IMR-90 (cell line): ENCODE results near the gene ZNF525. TPM values are rescaled to one million over a fixed set of nuclear protein-coding genes. Genes with fewer than 3 reads are reported as not detected.
A peak's percentile ranks its signal among the peaks of the same experiment; 100 is the strongest.

ENCODE experiments used
- ATAC-seq: fragments of 200-7000 bp; cut with Tn5 transposase; 2 replicates; pipeline ENCODE4 v1.9.1; 2020; ENCODE audit warnings: low read depth, mild to moderate bottlenecking, moderate library complexity
- BruUV-seq: library from RNA; stranded (reverse); fragments of 400-500 nt; replicated peaks from 2 replicates; lab custom pipeline; 2021; lab: Mats Ljungman, UMichigan
- CTCF ChIA-PET: fragments of 300-600 bp; formaldehyde crosslinking; extraction: SDS; loops from one replicate; lab custom pipeline; 2021; ENCODE audit warnings: antibody characterized with exemption; lab: Yijun Ruan, JAX
- POLR2A ChIA-PET: fragments of 300-600 bp; sonication (Branson Sonifier 250); formaldehyde crosslinking; loops from one replicate; lab custom pipeline; 2022; ENCODE audit warnings: antibody characterized with exemption; ENCODE audit not compliant: unreplicated experiment; lab: Charles Lee
- DNase-seq: peaks from one replicate; pipeline ENCODE4 v3.0.0; 2013
- H2AFZ ChIP-seq: replicated peaks from 2 replicates; pipeline ENCODE3; 2013; ENCODE audit warnings: low read length, mild to moderate bottlenecking; ENCODE audit not compliant: poor library complexity
- H2AK5ac ChIP-seq: 2 replicates; pipeline ENCODE4 v1.6.1; 2013; ENCODE audit warnings: low read depth, low read length, inconsistent platforms
- H2AK9ac ChIP-seq: replicated peaks from 2 replicates; pipeline ENCODE3; 2013; ENCODE audit warnings: mild to moderate bottlenecking, low read depth, low read length, moderate library complexity; ENCODE audit not compliant: poor library complexity
- H2BK120ac ChIP-seq: 2 replicates; pipeline ENCODE4 v1.6.1; 2013; ENCODE audit warnings: low read depth, low read length, inconsistent platforms
- H2BK15ac ChIP-seq: 3 replicates; pipeline ENCODE4 v1.6.1; 2013; ENCODE audit warnings: low read depth, low read length, inconsistent platforms
- H2BK20ac ChIP-seq: 2 replicates; pipeline ENCODE4 v1.6.1; 2013; ENCODE audit warnings: low read depth, mild to moderate bottlenecking, inconsistent platforms, low read length, moderate library complexity
- H2BK5ac ChIP-seq: 2 replicates; pipeline ENCODE4 v1.6.1; 2013; ENCODE audit warnings: mild to moderate bottlenecking, low read depth, low read length, inconsistent platforms; ENCODE audit not compliant: poor library complexity, severe bottlenecking
- H3K14ac ChIP-seq: replicated peaks from 2 replicates; pipeline ENCODE4 v1.6.1; 2013; ENCODE audit warnings: low read depth, low read length, inconsistent platforms
- H3K18ac ChIP-seq: 2 replicates; pipeline ENCODE4 v1.6.1; 2013; ENCODE audit warnings: low read depth, low read length, control low read depth
- H3K23ac ChIP-seq: 2 replicates; pipeline ENCODE4 v1.6.1; 2013; ENCODE audit warnings: low read depth, low read length, inconsistent platforms
- H3K27ac ChIP-seq: 2 replicates; pipeline ENCODE4 v1.5.1; 2013; ENCODE audit warnings: mild to moderate bottlenecking, control low read depth, low read length; ENCODE audit not compliant: insufficient read depth
- H3K27me3 ChIP-seq: 2 replicates; pipeline ENCODE4 v1.6.1; 2013; ENCODE audit warnings: low read length; ENCODE audit not compliant: control insufficient read depth, insufficient read depth
- H3K36me3 ChIP-seq: 2 replicates; pipeline ENCODE4 v1.6.1; 2013; ENCODE audit warnings: low read length, mixed read lengths; ENCODE audit not compliant: control insufficient read depth, insufficient read depth
- H3K4ac ChIP-seq: 2 replicates; pipeline ENCODE4 v1.6.1; 2013; ENCODE audit warnings: low read depth, low read length, inconsistent platforms
- H3K4me1 ChIP-seq: 2 replicates; pipeline ENCODE4 v1.6.1; 2013; ENCODE audit warnings: low read length, mixed read lengths; ENCODE audit not compliant: control insufficient read depth, insufficient read depth
- H3K4me2 ChIP-seq: 2 replicates; pipeline ENCODE4 v1.6.1; 2013; ENCODE audit warnings: low read depth, mild to moderate bottlenecking, control low read depth, low read length, moderate library complexity
- H3K4me3 ChIP-seq: 2 replicates; pipeline ENCODE4 v1.5.1; 2013; ENCODE audit warnings: low read depth, mild to moderate bottlenecking, control low read depth, low read length, moderate library complexity; ENCODE audit not compliant: insufficient read depth
- H3K56ac ChIP-seq: 2 replicates; pipeline ENCODE4 v1.6.1; 2013; ENCODE audit warnings: low read length, inconsistent platforms; ENCODE audit not compliant: insufficient read depth; ENCODE audit errors: extremely low read depth
- H3K79me1 ChIP-seq, 2 experiments: 2 replicates each; pipeline ENCODE4 v1.6.1; 2013; ENCODE audit warnings: low read length in 2 of 2, inconsistent platforms in 1 of 2, low read depth in 1 of 2
- H3K9ac ChIP-seq: 2 replicates; pipeline ENCODE4 v1.6.1; 2013; ENCODE audit warnings: low read depth, low read length, control low read depth
- H3K9me1 ChIP-seq: 2 replicates; pipeline ENCODE4 v1.6.1; 2013; ENCODE audit warnings: low read length, inconsistent platforms; ENCODE audit not compliant: insufficient read depth
- H3K9me3 ChIP-seq: 2 replicates; pipeline ENCODE4 v1.6.1; 2013; ENCODE audit warnings: low read length; ENCODE audit not compliant: control insufficient read depth, insufficient read depth
- H4K20me1 ChIP-seq: 2 replicates; pipeline ENCODE4 v1.6.1; 2013; ENCODE audit warnings: low read length, inconsistent platforms; ENCODE audit not compliant: insufficient read depth
- H4K5ac ChIP-seq: 2 replicates; pipeline ENCODE4 v1.6.1; 2013; ENCODE audit warnings: mild to moderate bottlenecking, low read depth, low read length, control low read depth
- H4K8ac ChIP-seq, 2 experiments: 2 replicates each; pipeline ENCODE4 v1.6.1; 2013; ENCODE audit warnings: low read depth in 2 of 2, low read length in 2 of 2, control low read depth in 1 of 2, inconsistent platforms in 1 of 2
- H4K91ac ChIP-seq: 2 replicates; pipeline ENCODE4 v1.6.1; 2013; ENCODE audit warnings: low read depth, low read length, inconsistent platforms; ENCODE audit not compliant: insufficient read depth
- BHLHE40 ChIP-seq: fragments of 150-350 bp; IDR thresholded peaks from 2 replicates; pipeline ENCODE4 v1.6.1; 2016; ENCODE audit warnings: mild to moderate bottlenecking, low read depth, low read length
- CEBPB ChIP-seq: IDR thresholded peaks from 2 replicates; pipeline ENCODE4 v1.6.1; 2012; ENCODE audit warnings: low read depth, low read length, improper control_type of control experiment
- CHD1 ChIP-seq: IDR thresholded peaks from 2 replicates; pipeline ENCODE4 v1.6.1; 2012; ENCODE audit warnings: low read depth, low read length, improper control_type of control experiment
- ELK1 ChIP-seq: fragments of 150-350 bp; IDR thresholded peaks from 2 replicates; pipeline ENCODE4 v1.6.1; 2016; ENCODE audit warnings: low read depth, mild to moderate bottlenecking, low read length, moderate library complexity, borderline replicate concordance
- MAFK ChIP-seq: IDR thresholded peaks from 2 replicates; pipeline ENCODE4 v1.6.1; 2012; ENCODE audit warnings: low read depth, low read length, improper control_type of control experiment
- MAZ ChIP-seq: IDR thresholded peaks from 2 replicates; pipeline ENCODE4 v1.6.1; 2012; ENCODE audit warnings: low read depth, mild to moderate bottlenecking, low read length, improper control_type of control experiment, moderate library complexity, borderline replicate concordance
- NFE2L2 ChIP-seq: fragments of 150-350 bp; IDR thresholded peaks from 2 replicates; pipeline ENCODE4 v1.6.1; 2016; ENCODE audit warnings: low read depth, mild to moderate bottlenecking, low read length
- RCOR1 ChIP-seq: IDR thresholded peaks from 2 replicates; pipeline ENCODE4 v1.6.1; 2012; ENCODE audit warnings: mild to moderate bottlenecking, low read length, improper control_type of control experiment; ENCODE audit not compliant: insufficient replicate concordance
- SMC3 ChIP-seq: fragments of 150-350 bp; IDR thresholded peaks from 2 replicates; pipeline ENCODE4 v1.6.1; 2016; ENCODE audit warnings: low read depth, mild to moderate bottlenecking, antibody characterized with exemption, low read length, moderate library complexity
- USF2 ChIP-seq: fragments of 150-350 bp; IDR thresholded peaks from 2 replicates; pipeline ENCODE4 v1.6.1; 2017; ENCODE audit warnings: mild to moderate bottlenecking, antibody characterized with exemption, low read length, low read depth
- WGBS, 2 experiments: methylation state at CpG; one replicate each; pipeline versions ENCODE4 v1.1.5 to v1.1.7; 2013; ENCODE audit warnings: missing lambda C conversion rate in 2 of 2; ENCODE audit not compliant: insufficient read length in 1 of 2; ENCODE audit errors: extremely low coverage in 2 of 2; 5-methylcytosine and 5-hydroxymethylcytosine counted together
- dilution Hi-C: fragments of 300-500 bp; cut with HindIII; formaldehyde crosslinking; loops from one replicate; pipeline ENCODE4 v1.14.3; 2018; ENCODE audit warnings: low sequenced_read_pairs; ENCODE audit not compliant: unreplicated experiment
- in situ Hi-C: fragments of 300-500 bp; cut with MboI; formaldehyde crosslinking; loops from 3 replicates; pipeline ENCODE4 v1.14.3; 2019; ENCODE audit warnings: low sequenced_read_pairs, inconsistent platforms, mixed read lengths
- intact Hi-C: fragments of 100-400 bp; cut with micrococcal nuclease; formaldehyde crosslinking; loops from 2 replicates; pipeline ENCODE4 v1.10.0; 2022
- polyA plus RNA-seq, 3 experiments: library from polyadenylated mRNA; depleted of rRNA; stranded (reverse); fragments of >200 nt; gene quantifications; 2 replicates each; pipeline ENCODE4 v1.2.3, GENCODE V29; 2012; ENCODE audit warnings: low replicate concordance in 1 of 3
- total RNA-seq: library from RNA; depleted of rRNA; stranded (reverse); fragments of >200 nt; gene quantifications from 2 replicates; pipeline ENCODE4 v1.2.3, GENCODE V29; 2012

The ZNF525 gene
- total and polyA plus RNA-seq, 2 of the 4 experiments (the other 2 are of a cell fraction), result 1.4 to 4.5 TPM

- no peaks in the 10 kb centered on the region for H4K20me1 ChIP-seq
- no peak overlapping the region for H2BK15ac ChIP-seq
- peaks cover 17% of the 10 kb centered on the region for H3K9me3 ChIP-seq
- H3K27me3 ChIP-seq, result no peaks in the 10 kb centered on the region
- H2BK20ac ChIP-seq, result no peak overlapping the region
- peak; percentile 80 for ATAC-seq
- H3K79me1 ChIP-seq, result no peaks in the 10 kb centered on the region
- H3K27ac ChIP-seq, result no peak overlapping the region
- H4K91ac ChIP-seq, result no peak overlapping the region
- H3K23ac ChIP-seq, result no peak overlapping the region
- POLR2A ChIA-PET, result no interaction called here
- H4K8ac ChIP-seq, result no peak overlapping the region
- H3K4me3 ChIP-seq, result no peak overlapping the region
- H4K5ac ChIP-seq, result no peak overlapping the region
- H3K18ac ChIP-seq, result no peak overlapping the region
- no peak overlapping the region for H2BK120ac ChIP-seq
- H3K9ac ChIP-seq, result no peak overlapping the region
- H3K56ac ChIP-seq, result no peak overlapping the region
- in situ Hi-C loops (no loop called here), dilution Hi-C loops (no loop called here), intact Hi-C loops (no loop called here)
- WGBS, 2 experiments, result no CpG with 5 or more reads among the region's 3 CpGs
- H2AK5ac ChIP-seq, result no peak overlapping the region
- H2BK5ac ChIP-seq, result no peak overlapping the region
- H3K14ac ChIP-seq, result no peak overlapping the region
- H3K9me1 ChIP-seq, result no peaks in the 10 kb centered on the region
- H3K4ac ChIP-seq, result no peak overlapping the region
- BruUV-seq, result no TSS peak
- 0 out of 2 replicates have a peak, but pooled peaks cover 3% of the 10 kb centered on the region for H3K36me3 ChIP-seq
- no peak overlapping the region; the same call in 1 of the 2 replicates for H3K4me2 ChIP-seq
- TF ChIP-seq BHLHE40 (no peak), CEBPB (no peak), MAZ (no peak), ELK1 (no peak), RCOR1 (no peak), CHD1 (no peak), NFE2L2 (no peak), SMC3 (no peak), MAFK (no peak), USF2 (no peak)
- CTCF ChIA-PET, result interaction anchor here (0.6 kb wide), 1 partner anchor 52 kb away, joined by 3 read pairs; no protein-coding TSS in a partner anchor
- no peaks in the 10 kb centered on the region for H3K4me1 ChIP-seq
- peak; percentile 39 for DNase-seq
- no peak overlapping the region for H2AK9ac ChIP-seq
- H2AFZ ChIP-seq, result no peak overlapping the region
Measured at GRCh38 chr19:53388168-53388567, 22.7 kb downstream of the ZNF525 start.
